ELF-1 (cell line): ENCODE data around the gene LYPD4.

Experiments
- DNase-seq: peaks from one replicate; pipeline ENCODE4 v3.0.0-alpha.2; 2016; ENCODE audit warnings: low read depth, low spot score

The LYPD4 gene

GRCh38 chr19:41850381-41850780 lies 5.9 kb upstream of the LYPD4 start:
- DNase-seq = no peak

- no peak for DNase-seq
These were observed 4.6 kb upstream of the LYPD4 start for GRCh38 chr19:41849067-41849466.

DNA sequence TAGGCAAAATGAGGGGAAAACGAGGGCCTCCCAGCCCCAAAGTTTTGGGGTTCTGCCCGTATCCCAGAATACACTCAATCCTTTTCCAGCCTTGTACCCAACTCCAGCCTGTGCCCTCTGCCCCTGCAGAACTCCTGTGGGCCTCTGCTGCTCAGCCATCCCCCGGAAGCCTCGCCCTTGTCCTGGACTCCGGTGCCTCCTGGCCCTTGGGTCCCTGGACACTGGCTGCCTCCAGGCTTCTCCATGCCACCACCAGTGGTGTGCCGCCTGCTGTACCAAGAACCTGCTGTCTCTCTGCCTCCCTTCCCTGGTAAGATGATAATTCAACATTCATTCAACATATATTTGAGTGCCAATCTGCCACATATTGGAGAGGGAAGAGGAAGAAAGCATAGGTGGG lies 4.2 kb upstream of the LYPD4 start:
- no peak for DNase-seq

DNA sequence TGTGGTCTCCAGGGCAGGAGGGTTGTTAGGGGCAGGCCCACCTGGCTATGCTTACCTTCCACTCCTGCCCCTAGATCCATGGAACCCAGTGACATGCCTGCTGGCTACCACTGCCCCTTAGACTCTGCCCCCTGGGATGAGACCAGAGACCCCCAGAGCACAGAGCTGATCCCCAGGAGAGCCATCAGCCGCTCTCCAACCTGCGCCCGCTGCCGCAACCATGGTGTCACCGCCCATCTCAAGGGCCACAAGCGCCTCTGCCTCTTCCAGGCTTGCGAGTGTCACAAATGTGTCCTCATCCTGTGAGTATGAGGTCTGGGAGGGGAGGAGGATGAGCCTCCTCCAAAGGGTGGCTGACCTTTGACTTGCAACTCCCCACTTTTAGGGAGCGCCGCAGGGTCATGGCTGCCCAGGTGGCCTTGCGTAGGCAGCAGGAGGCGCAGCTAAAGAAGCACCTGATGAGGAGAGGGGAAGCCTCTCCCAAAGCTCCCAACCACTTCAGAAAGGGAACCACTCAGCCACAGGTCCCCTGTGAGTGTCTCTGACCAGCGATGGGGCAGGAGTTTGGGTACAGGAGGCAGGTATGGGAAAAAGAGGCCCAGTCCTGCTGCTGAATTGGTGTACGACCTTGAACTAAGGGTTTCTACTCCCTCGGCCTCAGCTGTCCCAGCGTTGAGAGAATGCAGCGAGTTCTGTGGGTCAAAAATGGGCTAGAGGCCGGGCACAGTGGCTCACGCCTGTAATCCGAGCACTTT lies 3.0 kb upstream of the LYPD4 start:
- DNase-seq = no peak

DNA sequence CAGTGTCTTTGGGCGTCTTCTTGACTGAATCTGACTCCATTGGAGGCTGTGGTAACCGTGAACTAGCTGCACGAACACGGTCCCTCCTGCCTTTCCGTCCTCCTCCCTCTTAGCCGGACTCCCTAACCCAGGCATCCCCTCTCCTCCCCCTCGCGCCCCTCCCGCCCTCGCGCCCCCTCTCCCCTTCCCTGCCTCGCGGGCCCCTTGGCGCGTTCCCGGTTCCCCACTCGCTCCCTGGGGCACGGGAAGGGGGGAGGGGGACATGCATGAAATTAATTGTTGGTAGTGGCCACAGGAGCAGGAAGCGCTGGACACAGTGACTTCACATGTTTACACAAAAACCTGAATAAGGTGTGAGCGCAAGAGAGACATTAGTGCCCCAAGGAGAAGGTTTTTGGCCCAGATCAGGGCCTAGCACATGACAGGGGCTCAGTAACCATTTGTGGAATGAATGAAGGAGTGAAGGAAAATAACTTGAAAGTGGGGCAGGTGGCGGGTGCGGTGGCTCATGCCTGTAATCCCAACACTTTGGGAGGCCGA lies 638 bp upstream of the LYPD4 start:
- no peak for DNase-seq

DNA sequence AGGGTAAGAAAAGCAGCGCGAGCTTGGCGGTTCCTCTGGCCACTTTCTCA lies 343 bp upstream of the LYPD4 start, which contains the start of gene DMRTC2:
Gene DMRTC2, plus strand, starts transcription at position 42 of the 50 bp plus-strand sequence. CDS start 2,387 bp downstream, outside the sequence.
- no peak for DNase-seq

DNA sequence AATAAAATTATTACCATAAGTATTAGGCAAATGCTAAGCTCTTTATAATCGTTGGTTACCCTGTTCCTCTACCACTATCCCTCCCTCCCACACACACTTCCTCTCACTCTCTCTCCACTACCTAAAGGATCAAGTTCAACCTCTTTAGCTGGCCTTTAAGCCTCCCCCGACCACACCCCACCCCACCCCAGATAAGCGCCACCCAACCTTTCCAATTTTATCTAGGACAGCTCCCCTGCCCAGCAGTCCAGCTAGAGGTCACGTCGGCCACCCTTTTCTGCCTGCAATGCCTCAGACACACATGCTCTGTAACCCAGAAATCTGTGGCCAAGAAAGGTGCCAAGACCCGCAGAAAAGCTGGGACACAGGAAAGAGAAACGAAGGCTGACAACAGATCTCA lies 1.1 kb downstream of the LYPD4 start:
- DNase-seq = no peak

GRCh38 chr19:41839211-41839610 lies 5.3 kb downstream of the LYPD4 start:
- DNase-seq = no peak

DNA sequence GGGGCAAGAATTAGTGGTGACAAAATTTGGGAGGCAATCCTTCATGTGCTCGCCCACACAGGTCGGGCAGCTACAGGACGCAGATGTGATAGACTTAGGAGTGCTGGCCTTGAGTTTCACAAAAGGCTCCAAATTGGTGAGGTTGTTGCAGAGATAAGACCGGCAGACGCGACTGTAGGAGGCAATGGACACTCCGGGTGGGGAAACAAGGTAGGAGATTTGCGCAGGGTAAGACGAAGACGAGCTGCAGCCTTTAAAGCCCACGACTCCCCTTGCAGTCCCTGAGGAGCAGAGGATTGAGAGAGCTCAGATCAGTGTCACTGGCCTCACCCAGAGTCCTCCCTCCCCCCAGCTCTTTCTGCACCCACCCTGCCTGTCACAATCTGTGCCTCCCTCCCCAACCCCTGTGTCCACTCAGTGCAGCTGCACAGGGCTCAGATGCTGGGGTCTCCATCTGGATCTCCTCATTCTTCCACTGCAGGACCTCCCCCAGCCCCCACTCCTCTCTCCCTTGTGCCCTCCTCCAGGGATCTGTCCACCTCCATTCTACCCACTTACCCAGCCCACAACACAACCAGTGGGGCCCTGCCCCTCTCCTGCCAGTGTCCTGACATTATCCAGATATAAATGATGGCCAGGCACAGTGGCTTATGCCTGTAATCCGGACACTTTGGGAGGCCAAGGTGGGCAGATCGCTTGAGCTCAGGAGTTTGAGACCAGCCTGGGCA lies 6.3 kb downstream of the LYPD4 start:
- DNase-seq = no peak

GRCh38 chr19:41821003-41821735 lies 23.3 kb downstream of the LYPD4 start:
- peak; percentile 51 for DNase-seq

DNA sequence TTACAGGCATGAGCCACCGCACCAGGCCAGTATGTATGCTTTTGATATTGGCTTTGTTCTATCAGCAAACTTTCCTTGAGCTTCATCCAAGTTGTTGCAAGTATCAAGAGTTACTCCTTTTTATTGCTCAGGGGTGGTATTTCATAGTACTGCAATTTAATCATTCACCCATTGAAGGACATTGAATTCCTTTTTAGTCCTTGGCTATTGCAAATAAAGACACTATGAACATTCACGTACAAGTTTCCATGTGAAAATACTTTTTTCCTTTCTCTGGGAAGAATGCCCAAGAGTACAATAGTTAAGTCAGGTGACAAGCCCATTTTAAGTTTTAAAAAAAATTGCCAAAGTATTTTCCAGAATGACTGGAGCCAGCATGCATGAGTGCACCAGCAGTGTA lies 27.7 kb downstream of the LYPD4 start:
- no peak for DNase-seq

GRCh38 chr19:41815301-41815700 lies 29.2 kb downstream of the LYPD4 start:
- DNase-seq = no peak

GRCh38 chr19:41813911-41814310 lies 30.6 kb downstream of the LYPD4 start:
- DNase-seq = no peak

- no peak for DNase-seq
These were observed 32.5 kb downstream of the LYPD4 start for GRCh38 chr19:41811981-41812380.

DNA sequence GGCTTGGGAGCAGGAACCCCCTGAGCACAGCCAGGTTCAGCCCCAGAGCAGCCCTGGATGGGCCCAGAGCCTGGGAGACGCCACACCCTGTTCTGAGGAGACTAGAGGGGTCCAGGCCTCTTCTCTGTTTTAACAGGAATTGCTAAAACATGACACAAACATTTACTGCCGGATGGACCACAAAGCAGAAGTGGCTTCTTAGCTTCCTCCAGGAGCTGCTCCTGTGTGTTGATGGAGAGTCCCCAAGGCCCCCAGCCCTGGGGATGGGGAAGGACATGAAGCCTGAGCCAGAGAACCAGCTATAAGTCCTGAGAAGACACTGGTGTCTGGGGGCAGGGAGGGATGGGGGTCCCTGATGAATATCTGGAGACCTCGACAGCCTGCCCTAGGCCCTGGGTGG lies 33.4 kb downstream of the LYPD4 start:
- no peak for DNase-seq

DNA sequence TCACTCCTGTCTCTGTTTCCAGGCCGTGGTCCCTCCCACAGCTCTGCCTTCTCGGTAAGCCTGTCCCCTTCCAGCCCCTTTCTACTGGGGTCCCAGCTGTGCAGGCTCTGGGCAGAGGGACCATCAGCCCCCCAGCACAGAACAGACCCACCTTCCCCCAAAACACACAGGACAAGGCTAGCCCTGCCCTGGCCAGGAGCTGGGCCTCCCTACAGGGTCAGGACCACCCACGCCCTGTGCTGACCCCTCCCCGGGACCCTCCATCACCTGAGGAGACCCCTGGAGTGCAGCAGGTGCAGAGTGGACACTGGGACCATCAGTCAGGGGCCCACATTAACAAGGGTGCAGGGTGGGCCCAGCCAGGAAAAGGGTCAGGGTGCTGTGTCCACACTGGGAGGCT lies 34.2 kb downstream of the LYPD4 start:
- no peak for DNase-seq

- DNase-seq = no peak
These were observed 35.6 kb downstream of the LYPD4 start for GRCh38 chr19:41808663-41809566.

DNA sequence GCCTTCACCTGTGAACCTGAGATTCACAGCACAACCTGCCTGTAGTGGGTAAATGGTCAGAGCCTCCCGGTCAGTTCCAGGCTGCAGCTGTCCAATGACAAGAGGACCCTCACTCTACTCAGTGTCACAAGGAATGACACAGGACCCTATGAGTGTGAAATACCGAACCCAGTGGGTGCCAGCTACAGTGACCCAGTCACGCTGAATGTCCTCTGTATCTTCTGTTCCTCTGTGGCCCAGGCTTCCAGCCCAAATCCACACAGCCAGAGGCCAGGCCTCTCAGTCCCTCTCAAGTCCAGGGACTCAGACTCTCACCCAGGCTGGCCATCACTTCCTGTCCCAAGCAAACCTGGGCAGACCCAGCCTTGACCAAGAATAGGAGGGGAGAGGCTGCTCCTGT lies 37.3 kb downstream of the LYPD4 start:
- DNase-seq = no peak

DNA sequence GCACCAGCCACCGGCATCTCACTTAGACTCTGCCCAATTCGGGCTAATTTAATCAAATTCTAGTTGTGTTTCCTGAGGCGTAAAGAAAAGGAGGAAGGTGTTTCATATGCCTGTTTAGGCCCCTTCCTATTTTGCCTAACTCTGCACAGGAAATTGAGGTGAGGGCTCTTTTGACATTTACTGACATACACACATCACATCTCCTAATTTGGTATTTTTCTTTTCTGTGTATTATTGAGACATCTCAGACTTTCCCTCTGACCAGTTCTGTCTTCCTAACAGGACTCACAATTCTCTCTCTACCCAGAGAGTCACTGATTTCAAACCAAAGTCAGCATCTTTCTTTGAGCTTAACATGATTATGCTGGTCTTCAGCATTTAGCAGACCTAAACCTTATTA lies 40.1 kb downstream of the LYPD4 start:
- DNase-seq = no peak

DNA sequence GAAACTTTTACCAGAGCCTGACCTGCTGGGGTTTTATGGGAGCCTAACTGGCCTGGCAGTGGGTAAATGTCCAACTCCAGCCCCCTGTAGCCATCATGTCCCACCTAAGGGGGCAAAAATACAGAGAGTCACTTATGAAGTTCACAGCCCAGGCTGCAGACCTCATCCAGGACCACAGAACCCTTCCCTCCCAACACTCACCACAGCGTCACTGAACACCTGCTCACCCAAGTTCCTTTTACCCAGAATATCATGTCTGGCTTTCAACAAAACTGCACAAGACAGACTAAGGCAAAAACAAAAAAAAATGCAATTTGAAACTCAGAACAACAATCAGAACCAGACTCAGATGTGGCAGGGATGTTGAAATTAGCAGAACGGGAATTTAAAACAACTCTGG lies 41.7 kb downstream of the LYPD4 start:
- DNase-seq = no peak

GRCh38 chr19:41801792-41802211 lies 42.7 kb downstream of the LYPD4 start:
- DNase-seq = no peak

DNA sequence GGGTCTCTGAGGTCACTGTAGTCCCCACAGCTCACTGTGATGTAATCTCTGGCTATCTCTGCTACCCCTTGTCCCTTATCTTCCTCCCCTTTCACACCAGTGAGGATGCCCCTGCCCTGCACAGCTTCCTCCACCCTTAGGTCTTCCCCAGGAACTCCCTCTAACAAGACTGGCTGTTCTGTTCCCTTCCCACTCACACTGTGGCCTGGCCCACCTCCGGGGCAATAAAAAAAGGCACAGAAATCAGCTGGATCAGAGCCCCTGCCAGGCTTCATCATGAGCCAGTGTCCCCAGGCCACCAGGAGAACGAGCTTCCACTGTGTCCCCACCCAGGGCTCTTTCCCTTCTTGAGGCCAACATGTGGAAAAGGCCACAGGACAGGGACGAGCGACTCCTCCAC lies 43.5 kb downstream of the LYPD4 start:
- DNase-seq = no peak
